Ectodermal cell (in vitro differentiated cells): ENCODE data around the gene ADARB2.

Source experiments
- H3K27ac ChIP-seq: 2 replicates; pipeline ENCODE4 v1.7.0; 2013; ENCODE audit warnings: mild to moderate bottlenecking, low read depth, low read length; ENCODE audit not compliant: insufficient read depth, poor library complexity, severe bottlenecking
- H3K27me3 ChIP-seq: 2 replicates; pipeline ENCODE4 v1.7.0; 2013; ENCODE audit warnings: mild to moderate bottlenecking, low read length; ENCODE audit not compliant: insufficient read depth, control insufficient read depth, poor library complexity, severe bottlenecking
- H3K36me3 ChIP-seq: one replicate; pipeline ENCODE4 v1.7.0; 2013; ENCODE audit warnings: low read length; ENCODE audit not compliant: control insufficient read depth, insufficient read depth
- H3K4me1 ChIP-seq: one replicate; pipeline ENCODE4 v1.7.0; 2013; ENCODE audit warnings: low read length; ENCODE audit not compliant: control insufficient read depth, insufficient read depth
- H3K4me3 ChIP-seq: 2 replicates; pipeline ENCODE4 v1.7.0; 2013; ENCODE audit warnings: low read depth, low read length, control low read depth; ENCODE audit not compliant: insufficient read depth
- H3K9me3 ChIP-seq: 2 replicates; pipeline ENCODE4 v1.7.0; 2013; ENCODE audit warnings: mild to moderate bottlenecking, low read length, moderate library complexity; ENCODE audit not compliant: control insufficient read depth
- WGBS, 2 experiments: methylation state at CpG; one replicate each; pipeline ENCODE4 v1.1.7; 2013; ENCODE audit warnings: missing lambda C conversion rate in 2 of 2; 5-methylcytosine and 5-hydroxymethylcytosine counted together

Gene ADARB2

DNA sequence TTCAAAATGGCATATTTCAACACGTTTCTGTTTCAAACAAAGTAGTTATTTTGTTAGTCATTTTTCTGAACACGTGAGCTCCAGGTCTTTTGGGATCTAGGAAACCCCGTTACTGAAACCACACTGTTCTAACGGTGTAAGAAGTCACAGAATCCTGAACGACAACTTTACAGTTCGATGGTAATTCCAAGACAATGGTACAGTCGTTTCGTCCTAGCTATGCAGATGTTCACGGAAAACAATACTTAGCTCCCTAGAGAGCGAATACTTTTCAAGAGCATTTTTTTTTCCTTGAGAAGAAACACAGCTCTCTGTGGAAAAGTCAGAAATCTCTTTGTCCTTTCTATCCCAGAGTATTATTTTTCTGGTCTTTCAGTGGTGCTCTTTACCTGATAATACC lies 254.1 kb downstream of the ADARB2 start:
- Histone ChIP-seq H3K27me3 (no peaks in the 10 kb centered on the region), H3K36me3 (no peaks in the 10 kb centered on the region), H3K27ac (no peak overlapping the region), H3K9me3 (no peaks in the 10 kb centered on the region), H3K4me1 (peaks cover 10% of the 10 kb centered on the region), H3K4me3 (no peak overlapping the region)
- WGBS, 2 experiments = 56 to 63% methylated on average over 10 of the region's 10 CpGs

DNA sequence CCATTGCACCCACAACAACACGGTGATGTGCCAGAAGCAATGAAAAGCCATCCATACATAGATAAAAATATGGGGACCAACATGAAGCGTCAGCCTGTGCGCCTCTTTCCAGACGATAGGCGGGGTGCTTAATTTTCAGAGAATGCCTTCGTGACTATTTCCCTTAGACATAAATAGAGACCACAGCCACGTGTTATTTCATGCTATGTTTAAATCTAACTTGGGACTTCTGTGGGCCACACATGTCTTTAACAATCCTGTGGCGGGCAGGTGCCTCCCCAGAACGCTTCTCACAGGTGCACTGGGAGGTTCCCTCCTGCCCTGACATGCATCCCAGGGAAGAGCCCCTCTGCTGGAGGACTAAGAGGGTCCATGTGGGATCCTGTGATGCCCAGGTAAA lies 259.7 kb downstream of the ADARB2 start:
- Histone ChIP-seq H3K9me3 (no peaks in the 10 kb centered on the region), H3K4me1 (peaks cover 21% of the 10 kb centered on the region), H3K4me3 (no peak overlapping the region), H3K27ac (no peak overlapping the region), H3K27me3 (no peaks in the 10 kb centered on the region), H3K36me3 (no peaks in the 10 kb centered on the region)
- WGBS, 2 experiments = 95 to 97% methylated on average over 9 of the region's 9 CpGs

DNA sequence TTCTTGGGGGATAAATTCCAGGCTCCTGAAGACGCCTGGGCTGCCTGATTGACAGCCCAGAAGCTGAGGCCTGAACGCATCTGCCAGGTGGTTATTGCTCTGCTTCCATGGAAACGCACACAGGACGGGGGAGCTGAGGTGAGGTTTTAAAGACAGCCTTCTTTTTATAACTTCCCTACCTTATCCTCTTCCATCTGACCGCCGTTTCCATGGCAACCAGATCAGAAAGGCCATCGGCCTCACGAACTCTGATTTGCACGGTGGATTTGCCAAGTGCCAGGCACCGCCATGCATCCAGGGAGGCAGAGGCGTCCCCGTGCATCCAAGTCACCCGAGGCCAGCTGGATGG lies 260.9 kb downstream of the ADARB2 start:
- 80% methylated on average over 13 of the region's 13 CpGs for WGBS, 2 experiments
- no peak overlapping the region for H3K4me3 ChIP-seq
- no peak overlapping the region for H3K27ac ChIP-seq

DNA sequence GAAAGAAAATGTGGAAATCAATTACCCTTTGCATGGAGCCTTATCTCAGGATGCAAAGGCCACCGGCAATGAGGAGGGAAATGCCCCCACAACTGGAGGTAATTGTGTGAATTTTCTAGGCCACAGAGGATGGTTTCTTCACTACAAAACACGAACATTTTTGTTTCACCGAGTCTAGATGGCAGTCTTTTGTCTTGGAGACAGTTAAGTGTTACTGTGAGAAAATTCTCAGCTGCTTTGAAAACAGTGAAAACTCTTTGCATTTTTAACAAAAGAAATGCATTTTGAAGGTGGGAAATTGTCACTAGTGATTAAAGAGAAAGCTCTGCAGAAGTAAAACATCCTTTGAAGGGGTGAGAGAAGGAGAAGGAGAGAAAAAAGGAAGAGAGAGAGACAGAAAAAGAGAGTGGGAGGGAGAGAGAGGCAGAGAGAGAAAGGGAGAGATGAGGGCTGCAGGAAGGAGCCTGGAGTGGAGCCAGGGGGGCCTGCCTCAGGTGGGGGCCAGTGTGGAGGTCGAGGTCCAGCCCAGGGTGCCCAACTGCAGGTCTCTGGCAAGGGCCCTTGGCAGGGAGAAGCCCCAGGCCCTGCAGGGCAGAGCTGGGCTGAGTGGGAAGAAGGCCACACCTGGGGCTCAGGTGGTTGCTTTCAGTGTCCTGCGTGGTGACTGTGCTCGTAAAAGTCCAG lies 261.4 kb downstream of the ADARB2 start:
- H3K9me3 ChIP-seq = no peaks in the 10 kb centered on the region
- no peak overlapping the region for H3K4me3 ChIP-seq
- no peaks in the 10 kb centered on the region for H3K36me3 ChIP-seq
- 45 to 52% methylated on average over 6 of the region's 6 CpGs for WGBS, 2 experiments
- H3K27ac ChIP-seq = no peak overlapping the region
- no peaks in the 10 kb centered on the region for H3K27me3 ChIP-seq
- H3K4me1 ChIP-seq = peaks cover 21% of the 10 kb centered on the region

More for the DNA sequence above, 260.9 kb downstream of the ADARB2 start:
- peaks cover 21% of the 10 kb centered on the region for H3K4me1 ChIP-seq
- no peaks in the 10 kb centered on the region for H3K36me3 ChIP-seq
- no peaks in the 10 kb centered on the region for H3K9me3 ChIP-seq
- H3K27me3 ChIP-seq = no peaks in the 10 kb centered on the region

DNA sequence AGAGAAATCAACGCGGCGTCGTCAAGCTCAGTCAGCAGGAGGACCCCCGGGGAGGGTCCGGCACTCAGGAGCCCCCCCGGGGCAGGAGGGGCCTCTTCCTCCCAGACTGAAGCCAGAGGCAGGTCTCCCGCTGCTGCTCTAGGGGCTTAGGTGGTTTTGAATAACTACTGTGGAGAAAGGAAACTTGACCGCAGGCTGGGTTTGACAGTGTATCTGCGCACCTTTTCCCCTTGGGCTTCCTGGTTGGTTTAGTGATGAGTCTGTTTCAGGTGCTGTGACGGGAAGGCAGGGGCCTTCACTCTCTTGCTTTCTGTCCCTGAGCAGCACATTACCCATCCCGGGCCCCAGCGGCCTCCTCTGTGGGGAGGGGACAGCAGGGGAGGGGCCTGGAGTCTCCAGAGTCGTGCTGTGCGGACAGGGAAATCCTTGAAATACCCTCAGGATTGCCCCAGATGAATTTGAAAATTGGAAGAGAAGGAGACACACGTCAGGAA lies 262.2 kb downstream of the ADARB2 start:
- 52 to 53% methylated on average over 15 to 16 of the region's 16 CpGs for WGBS, 2 experiments
- Histone ChIP-seq H3K9me3 (no peaks in the 10 kb centered on the region), H3K36me3 (no peaks in the 10 kb centered on the region), H3K4me1 (peaks cover 21% of the 10 kb centered on the region), H3K27me3 (no peaks in the 10 kb centered on the region), H3K4me3 (no peak overlapping the region), H3K27ac (no peak overlapping the region)

DNA sequence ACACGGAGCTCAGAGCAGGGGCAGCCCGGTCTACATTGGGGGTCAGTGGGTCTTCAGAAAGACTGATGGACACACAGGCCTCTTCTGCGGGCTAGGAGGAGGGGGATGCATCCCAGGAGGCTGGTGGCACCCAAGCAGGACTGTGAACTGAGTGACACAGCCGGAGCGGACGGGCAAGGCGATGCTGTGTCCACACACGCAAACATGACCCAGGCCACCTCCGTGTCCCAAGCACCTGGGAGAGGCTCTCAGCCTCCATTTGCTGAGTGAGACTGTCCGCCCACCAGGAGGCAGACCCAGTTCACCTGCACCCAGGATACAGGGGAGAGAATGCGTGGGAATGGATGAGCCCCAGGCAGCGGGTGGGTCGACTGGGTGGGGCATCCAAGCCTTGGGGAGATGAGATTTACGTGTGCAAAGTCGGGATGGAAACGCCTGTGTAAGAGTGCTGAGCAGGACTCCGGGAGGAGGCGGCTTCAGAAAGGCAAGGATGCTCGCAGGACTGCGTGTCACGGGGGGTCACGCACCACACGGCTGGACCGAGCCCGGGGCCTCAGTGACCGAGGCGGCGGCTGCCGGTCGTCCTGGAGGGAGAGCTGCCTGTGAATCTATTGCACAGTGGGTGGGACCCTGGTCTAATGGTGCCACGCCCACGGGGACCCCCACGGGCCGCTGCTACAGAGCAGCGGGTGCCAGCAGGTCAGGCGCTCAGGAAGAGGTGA lies 262.8 kb downstream of the ADARB2 start:
- Histone ChIP-seq H3K9me3 (no peaks in the 10 kb centered on the region), H3K36me3 (no peaks in the 10 kb centered on the region), H3K27ac (no peak overlapping the region), H3K4me1 (peaks cover 21% of the 10 kb centered on the region), H3K4me3 (no peak overlapping the region), H3K27me3 (no peaks in the 10 kb centered on the region)
- 90 to 91% methylated on average over 36 of the region's 36 CpGs for WGBS, 2 experiments

DNA sequence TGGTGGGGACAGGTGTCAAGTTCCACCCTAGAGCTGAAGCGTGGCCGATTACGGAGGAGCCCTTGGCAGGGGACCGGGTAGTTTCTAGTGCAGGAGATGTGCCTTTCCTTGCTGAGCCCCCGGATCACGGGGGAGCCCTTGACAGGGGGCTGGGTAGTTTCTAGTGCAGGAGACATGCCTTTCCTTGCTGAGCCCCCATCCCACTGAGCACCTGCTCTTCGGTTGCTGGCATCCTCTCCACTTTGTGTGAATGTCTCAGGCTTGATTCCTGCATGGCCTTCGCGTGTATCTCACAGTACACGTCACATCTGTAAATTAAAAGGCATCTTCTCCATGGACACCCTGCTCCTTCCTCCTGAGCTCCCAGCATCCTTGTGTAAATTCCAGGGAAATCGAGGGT lies 263.5 kb downstream of the ADARB2 start:
- H3K9me3 ChIP-seq = no peaks in the 10 kb centered on the region
- peaks cover 21% of the 10 kb centered on the region for H3K4me1 ChIP-seq
- no peaks in the 10 kb centered on the region for H3K27me3 ChIP-seq
- 84 to 85% methylated on average over 11 of the region's 11 CpGs for WGBS, 2 experiments
- no peak overlapping the region for H3K4me3 ChIP-seq
- H3K27ac ChIP-seq = no peak overlapping the region
- H3K36me3 ChIP-seq = no peaks in the 10 kb centered on the region

DNA sequence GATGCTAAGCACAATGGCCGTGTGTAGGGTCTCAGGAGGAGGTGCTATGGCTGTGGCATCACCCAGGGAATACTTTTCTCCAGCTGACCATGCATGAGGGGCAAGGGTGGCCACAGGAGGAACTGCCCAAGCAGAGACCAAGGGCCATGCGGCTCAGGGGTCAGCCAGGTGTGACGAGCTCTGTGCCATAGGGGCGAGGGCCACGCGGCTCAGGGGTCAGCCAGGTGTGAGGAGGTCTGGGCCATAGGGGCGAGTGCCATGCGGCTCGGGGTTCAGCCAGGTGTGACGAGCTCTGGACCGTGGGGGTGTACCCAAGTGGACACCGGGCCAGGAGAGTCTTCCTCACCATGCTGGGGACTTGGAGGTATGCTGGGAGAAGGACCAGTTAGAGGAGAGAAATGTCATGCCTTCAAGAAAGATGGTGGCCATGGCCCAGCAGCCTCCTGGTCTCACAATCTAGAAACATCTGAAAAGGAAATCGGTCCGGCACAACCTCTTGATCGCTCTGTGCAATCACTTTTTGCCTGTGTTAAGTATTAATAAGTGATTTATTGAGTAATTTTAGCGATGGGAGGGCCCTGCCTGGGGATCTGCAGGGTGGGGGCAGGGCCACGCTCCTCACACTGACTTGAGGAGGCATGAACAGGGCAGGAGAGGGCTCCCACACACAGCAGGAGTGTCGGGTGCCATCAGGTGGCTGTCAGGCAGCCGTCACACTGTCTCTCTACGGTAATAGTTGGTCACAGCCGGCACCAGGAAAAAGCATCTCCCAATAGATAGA lies 265.0 kb downstream of the ADARB2 start:
- Histone ChIP-seq H3K9me3 (no peaks in the 10 kb centered on the region), H3K4me1 (peaks cover 21% of the 10 kb centered on the region), H3K36me3 (no peaks in the 10 kb centered on the region), H3K27ac (no peak overlapping the region), H3K27me3 (no peaks in the 10 kb centered on the region), H3K4me3 (no peak overlapping the region)
- 90% methylated on average over 21 of the region's 21 CpGs for WGBS, 2 experiments

DNA sequence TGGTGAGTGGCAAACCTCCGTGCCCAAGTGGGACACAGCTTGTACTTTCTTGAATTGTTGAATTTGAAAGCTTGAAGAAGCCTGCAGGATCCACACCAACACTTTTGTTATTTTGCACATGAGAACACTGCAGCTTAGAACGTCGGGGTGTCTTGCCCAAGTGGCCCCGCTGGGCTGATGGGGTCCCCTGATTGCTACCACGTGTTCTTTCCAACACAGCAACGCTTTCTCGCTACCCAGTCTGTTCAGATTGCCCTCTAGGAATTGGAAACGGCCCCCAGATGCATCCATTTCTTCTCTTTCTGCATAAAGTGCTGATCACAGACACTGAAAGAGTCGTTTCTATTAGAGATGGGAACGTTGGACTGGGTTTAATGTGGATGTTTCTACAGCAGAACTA lies 268.5 kb downstream of the ADARB2 start:
- 79 to 80% methylated on average over 10 of the region's 10 CpGs for WGBS, 2 experiments
- no peak overlapping the region for H3K4me3 ChIP-seq
- H3K27ac ChIP-seq = no peak overlapping the region
- no peaks in the 10 kb centered on the region for H3K36me3 ChIP-seq
- H3K9me3 ChIP-seq = no peaks in the 10 kb centered on the region
- peaks cover 8% of the 10 kb centered on the region for H3K4me1 ChIP-seq
- H3K27me3 ChIP-seq = no peaks in the 10 kb centered on the region
